Neural cell (in vitro differentiated cells): Measurements from ENCODE around the gene SGMS2.

Source experiments
- CTCF ChIP-seq: fragments of 450-650 bp; IDR thresholded peaks from 2 replicates; pipeline ENCODE4 v1.5.1; 2014; ENCODE audit warnings: antibody characterized with exemption, mild to moderate bottlenecking, moderate library complexity; ENCODE audit not compliant: poor library complexity, severe bottlenecking
- EZH2 ChIP-seq: fragments of 200-600, 300-800 bp; shearing (Covaris generic), sonication (generic); IDR thresholded peaks from 2 replicates; pipeline ENCODE4 v1.6.1; 2014; ENCODE audit warnings: antibody characterized with exemption, low read length, borderline replicate concordance, mild to moderate bottlenecking; ENCODE audit not compliant: insufficient read depth, poor library complexity, severe bottlenecking
- POLR2AphosphoS5 ChIP-seq: IDR thresholded peaks from 2 replicates; pipeline ENCODE4 v1.6.1; 2012

- TF ChIP-seq CTCF (no peak), EZH2 (no peak), POLR2AphosphoS5 (no peak)
Observed at GRCh38 chr4:107808572-107808971, 16.2 kb upstream of the SGMS2 start.
